ENCODE results near the gene JCHAIN. TPM values are rescaled to one million over a fixed set of nuclear protein-coding genes. Genes with fewer than 3 reads are reported as not detected.

The JCHAIN gene
- total and polyA plus RNA-seq, 2 donors (not counting 1 experiment from before 2014, with no cell fraction given) = 11.3 to 28.7 TPM

GRCh38 chr4:70713453-70714078 is 47.3 kb upstream of the JCHAIN start:
- H3K79me2 ChIP-seq (ENCODE audit: control insufficient read depth, insufficient read depth, low read length) = peaks cover 24% of the 10 kb centered on the region

GRCh38 chr4:70712604-70713452 is 46.5 kb upstream of the JCHAIN start:
- Histone ChIP-seq H2AFZ (ENCODE audit: low read length) (no peak overlapping the region), H3K27ac (ENCODE audit: insufficient read depth, low read length) (no peak overlapping the region), H3K4me1 (ENCODE audit: control insufficient read depth, extremely low read depth, insufficient read depth, low read length) (no peaks in the 10 kb centered on the region), H3K4me3 (replicated peaks in 1 of 4; ENCODE audit: control extremely low read depth in 1 of 4, insufficient read depth in 1 of 4, low read depth in 3 of 4, low read length in 4 of 4) (no peak overlapping the region), H3K36me3 (ENCODE audit: control insufficient read depth, insufficient read depth, low read length) (no peaks in the 10 kb centered on the region), H3K9me3 (ENCODE audit: control insufficient read depth, insufficient read depth, low read depth, low read length) (no peaks in the 10 kb centered on the region), H3K4me2 (ENCODE audit: extremely low read depth, insufficient read depth, low read length) (no peak overlapping the region), H3K27me3 (ENCODE audit: control insufficient read depth, insufficient read depth, low read length) (no peaks in the 10 kb centered on the region), H3K79me2 (ENCODE audit: control insufficient read depth, insufficient read depth, low read length) (peaks cover 29% of the 10 kb centered on the region), H3K9ac (ENCODE audit: insufficient read depth, low read length) (no peak overlapping the region), H4K20me1 (ENCODE audit: control insufficient read depth, extremely low read depth, insufficient read depth, low read length) (no peaks in the 10 kb centered on the region)
- no peak for DNase-seq (ENCODE audit: low read depth in 2 of 2)
- no peak for TF ChIP-seq EZH2 (IDR thresholded peaks at IDR 0.05; ENCODE audit: low read length, missing control alignments)
- TF ChIP-seq, protein P1, sequence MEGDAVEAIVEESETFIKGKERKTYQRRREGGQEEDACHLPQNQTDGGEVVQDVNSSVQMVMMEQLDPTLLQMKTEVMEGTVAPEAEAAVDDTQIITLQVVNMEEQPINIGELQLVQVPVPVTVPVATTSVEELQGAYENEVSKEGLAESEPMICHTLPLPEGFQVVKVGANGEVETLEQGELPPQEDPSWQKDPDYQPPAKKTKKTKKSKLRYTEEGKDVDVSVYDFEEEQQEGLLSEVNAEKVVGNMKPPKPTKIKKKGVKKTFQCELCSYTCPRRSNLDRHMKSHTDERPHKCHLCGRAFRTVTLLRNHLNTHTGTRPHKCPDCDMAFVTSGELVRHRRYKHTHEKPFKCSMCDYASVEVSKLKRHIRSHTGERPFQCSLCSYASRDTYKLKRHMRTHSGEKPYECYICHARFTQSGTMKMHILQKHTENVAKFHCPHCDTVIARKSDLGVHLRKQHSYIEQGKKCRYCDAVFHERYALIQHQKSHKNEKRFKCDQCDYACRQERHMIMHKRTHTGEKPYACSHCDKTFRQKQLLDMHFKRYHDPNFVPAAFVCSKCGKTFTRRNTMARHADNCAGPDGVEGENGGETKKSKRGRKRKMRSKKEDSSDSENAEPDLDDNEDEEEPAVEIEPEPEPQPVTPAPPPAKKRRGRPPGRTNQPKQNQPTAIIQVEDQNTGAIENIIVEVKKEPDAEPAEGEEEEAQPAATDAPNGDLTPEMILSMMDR (conservative IDR thresholded peaks at IDR 0.05 in 1 of 2, IDR thresholded peaks at IDR 0.05 in 1 of 2; ENCODE audit: low read depth in 1 of 2, low read length in 2 of 2) = no peak

More at GRCh38 chr4:70713453-70714078, 47.3 kb upstream of the JCHAIN start:
- H3K4me1 ChIP-seq (ENCODE audit: control insufficient read depth, extremely low read depth, insufficient read depth, low read length) = no peaks in the 10 kb centered on the region
- H3K4me3 ChIP-seq (replicated peaks in 1 of 4; ENCODE audit: control extremely low read depth in 1 of 4, insufficient read depth in 1 of 4, low read depth in 3 of 4, low read length in 4 of 4) = no peak overlapping the region
- no peak overlapping the region for H2AFZ ChIP-seq (ENCODE audit: low read length)
- no peak overlapping the region for H3K27ac ChIP-seq (ENCODE audit: insufficient read depth, low read length)
- H3K27me3 ChIP-seq (ENCODE audit: control insufficient read depth, insufficient read depth, low read length) = no peaks in the 10 kb centered on the region
- no peaks in the 10 kb centered on the region for H3K9me3 ChIP-seq (ENCODE audit: control insufficient read depth, insufficient read depth, low read depth, low read length)
- H3K36me3 ChIP-seq (ENCODE audit: control insufficient read depth, insufficient read depth, low read length) = no peaks in the 10 kb centered on the region
- H3K4me2 ChIP-seq (ENCODE audit: extremely low read depth, insufficient read depth, low read length) = no peak overlapping the region
- H4K20me1 ChIP-seq (ENCODE audit: control insufficient read depth, extremely low read depth, insufficient read depth, low read length) = no peaks in the 10 kb centered on the region
- TF ChIP-seq, protein P1 (conservative IDR thresholded peaks at IDR 0.05 in 1 of 2, IDR thresholded peaks at IDR 0.05 in 1 of 2; ENCODE audit: low read depth in 1 of 2, low read length in 2 of 2) = no peak
- no peak for TF ChIP-seq EZH2 (IDR thresholded peaks at IDR 0.05; ENCODE audit: low read length, missing control alignments)
- no peak for DNase-seq (ENCODE audit: low read depth in 2 of 2)
- no peak overlapping the region for H3K9ac ChIP-seq (ENCODE audit: insufficient read depth, low read length)

DNA sequence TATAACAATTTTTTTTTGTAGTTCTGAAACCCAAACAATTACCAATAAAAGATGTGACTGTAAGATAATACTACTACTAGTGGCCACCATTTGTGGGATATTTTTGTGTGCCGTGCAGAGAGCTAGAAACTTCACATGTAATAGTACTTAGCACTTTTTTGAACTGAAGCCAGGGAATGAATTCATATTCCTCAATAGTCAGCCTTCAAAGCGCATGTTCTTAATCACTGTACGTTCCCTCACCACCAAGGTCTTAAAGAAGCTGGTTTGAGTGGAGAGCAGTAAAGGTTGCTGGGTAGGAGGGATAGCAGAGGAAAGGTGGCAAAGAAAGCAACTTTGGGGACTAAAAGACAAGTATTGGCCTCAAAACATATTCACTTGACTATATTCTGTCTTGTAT is 45.8 kb upstream of the JCHAIN start:
- no peak overlapping the region for H3K4me2 ChIP-seq (ENCODE audit: extremely low read depth, insufficient read depth, low read length)

More for the DNA sequence above, 45.8 kb upstream of the JCHAIN start:
- Histone ChIP-seq H3K27ac (ENCODE audit: insufficient read depth, low read length) (no peak overlapping the region), H3K36me3 (ENCODE audit: control insufficient read depth, insufficient read depth, low read length) (no peaks in the 10 kb centered on the region), H3K9ac (ENCODE audit: insufficient read depth, low read length) (no peak overlapping the region), H2AFZ (ENCODE audit: low read length) (no peak overlapping the region), H4K20me1 (ENCODE audit: control insufficient read depth, extremely low read depth, insufficient read depth, low read length) (no peaks in the 10 kb centered on the region), H3K79me2 (ENCODE audit: control insufficient read depth, insufficient read depth, low read length) (peaks cover 35% of the 10 kb centered on the region), H3K4me3 (replicated peaks in 1 of 4; ENCODE audit: control extremely low read depth in 1 of 4, insufficient read depth in 1 of 4, low read depth in 3 of 4, low read length in 4 of 4) (no peak overlapping the region), H3K27me3 (ENCODE audit: control insufficient read depth, insufficient read depth, low read length) (no peaks in the 10 kb centered on the region), H3K4me1 (ENCODE audit: control insufficient read depth, extremely low read depth, insufficient read depth, low read length) (peaks cover 2% of the 10 kb centered on the region), H3K9me3 (ENCODE audit: control insufficient read depth, insufficient read depth, low read depth, low read length) (no peaks in the 10 kb centered on the region)
- TF ChIP-seq, protein P1 (conservative IDR thresholded peaks at IDR 0.05 in 1 of 2, IDR thresholded peaks at IDR 0.05 in 1 of 2; ENCODE audit: low read depth in 1 of 2, low read length in 2 of 2) = no peak
- TF ChIP-seq EZH2 (IDR thresholded peaks at IDR 0.05; ENCODE audit: low read length, missing control alignments) = no peak
- DNase-seq (ENCODE audit: low read depth in 2 of 2) = peak in 1 of 2 donors; percentile 39

Measured in fibroblast of lung (primary cell).